Measurements from ENCODE around the gene AMER3.
A peak's percentile ranks its signal among the peaks of the same experiment; 100 is the strongest.

AMER3 gene

DNA sequence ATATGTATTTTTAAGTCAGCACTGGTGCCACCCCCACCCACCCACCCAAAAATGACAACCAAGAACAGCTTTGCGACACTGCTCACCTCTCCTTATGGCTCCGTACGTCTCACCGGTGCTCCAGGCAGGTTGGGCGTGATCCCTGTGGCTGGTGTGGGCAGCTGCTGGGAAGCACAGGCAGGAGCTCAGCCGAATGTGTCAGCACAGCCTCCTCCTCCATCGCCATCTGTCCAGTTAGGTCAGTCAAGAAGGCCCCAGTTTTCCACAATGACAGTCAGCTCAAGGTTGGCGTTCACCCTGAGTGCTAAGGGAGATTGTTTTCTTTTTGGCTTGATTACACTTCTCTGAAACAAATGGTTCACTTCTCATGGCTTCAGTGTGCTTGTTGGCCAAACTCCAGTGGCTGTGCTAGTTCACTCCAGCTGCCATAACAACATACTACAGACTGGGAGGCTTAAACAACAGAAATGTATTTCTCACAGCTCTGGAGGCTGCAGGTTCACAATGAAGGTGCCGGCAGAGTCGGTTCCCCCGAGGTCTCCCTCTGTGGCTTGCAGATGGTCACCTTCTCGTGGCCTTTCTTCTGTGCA lies 30.2 kb downstream of the AMER3 start:
- DNase-seq = no peak

DNA sequence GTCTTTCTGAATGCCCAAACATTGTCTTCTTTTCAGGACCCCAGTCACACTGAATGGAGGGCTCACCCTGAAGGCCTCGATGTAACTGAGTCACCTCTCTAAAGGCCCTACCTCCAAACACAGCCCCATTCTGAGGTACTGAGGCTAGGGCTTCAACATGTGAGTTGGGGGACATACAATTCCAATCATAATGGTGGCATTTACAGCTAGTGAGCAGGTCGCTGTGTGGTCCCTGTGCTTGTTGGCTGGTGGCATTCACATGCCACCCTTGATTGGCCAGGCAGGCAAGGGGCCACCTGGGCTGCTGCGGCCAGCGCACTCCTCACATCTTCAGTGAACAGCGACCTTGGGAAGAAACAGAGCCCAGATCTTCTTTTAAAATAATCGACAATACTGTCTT lies 30.7 kb downstream of the AMER3 start:
- no peak for DNase-seq

DNA sequence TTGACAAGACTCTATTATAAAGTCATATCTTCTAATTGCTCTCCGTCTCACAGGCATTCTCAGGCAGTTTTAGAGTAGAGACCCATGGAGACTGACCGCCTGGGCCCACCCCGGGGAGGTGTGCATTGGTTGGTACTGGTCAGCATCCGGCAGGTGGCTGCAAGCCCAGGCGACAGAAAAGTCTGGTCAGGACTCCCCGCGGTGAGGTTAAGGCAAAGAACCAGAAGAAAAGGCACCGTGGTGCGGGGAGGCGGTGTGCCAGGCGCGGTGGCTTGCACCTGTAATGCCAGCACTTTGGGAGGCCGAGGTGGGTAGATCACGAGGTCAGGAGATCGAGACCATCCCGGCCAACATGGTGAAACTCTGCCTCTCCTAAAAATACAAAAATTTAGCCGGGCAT lies 32.5 kb downstream of the AMER3 start:
- no peak for DNase-seq

DNA sequence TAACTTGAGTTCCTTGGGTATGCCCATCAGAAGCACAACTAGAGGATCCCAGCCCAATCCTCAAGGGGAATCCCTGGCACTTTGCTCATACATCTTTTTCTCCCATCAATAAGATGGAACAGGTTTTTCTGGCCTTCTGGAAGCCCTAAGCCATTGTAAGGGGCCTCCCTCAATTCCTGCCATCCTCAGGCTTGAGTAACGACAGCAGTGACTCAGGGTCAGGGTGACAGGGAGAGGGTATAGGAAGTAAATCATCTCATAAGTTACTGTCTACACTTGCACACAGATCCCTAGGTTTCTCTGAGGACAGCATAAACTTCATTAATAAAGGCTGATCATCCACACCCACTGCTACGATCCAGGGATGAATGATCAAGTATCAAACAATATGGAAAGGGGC lies 35.0 kb downstream of the AMER3 start:
- DNase-seq = no peak

DNA sequence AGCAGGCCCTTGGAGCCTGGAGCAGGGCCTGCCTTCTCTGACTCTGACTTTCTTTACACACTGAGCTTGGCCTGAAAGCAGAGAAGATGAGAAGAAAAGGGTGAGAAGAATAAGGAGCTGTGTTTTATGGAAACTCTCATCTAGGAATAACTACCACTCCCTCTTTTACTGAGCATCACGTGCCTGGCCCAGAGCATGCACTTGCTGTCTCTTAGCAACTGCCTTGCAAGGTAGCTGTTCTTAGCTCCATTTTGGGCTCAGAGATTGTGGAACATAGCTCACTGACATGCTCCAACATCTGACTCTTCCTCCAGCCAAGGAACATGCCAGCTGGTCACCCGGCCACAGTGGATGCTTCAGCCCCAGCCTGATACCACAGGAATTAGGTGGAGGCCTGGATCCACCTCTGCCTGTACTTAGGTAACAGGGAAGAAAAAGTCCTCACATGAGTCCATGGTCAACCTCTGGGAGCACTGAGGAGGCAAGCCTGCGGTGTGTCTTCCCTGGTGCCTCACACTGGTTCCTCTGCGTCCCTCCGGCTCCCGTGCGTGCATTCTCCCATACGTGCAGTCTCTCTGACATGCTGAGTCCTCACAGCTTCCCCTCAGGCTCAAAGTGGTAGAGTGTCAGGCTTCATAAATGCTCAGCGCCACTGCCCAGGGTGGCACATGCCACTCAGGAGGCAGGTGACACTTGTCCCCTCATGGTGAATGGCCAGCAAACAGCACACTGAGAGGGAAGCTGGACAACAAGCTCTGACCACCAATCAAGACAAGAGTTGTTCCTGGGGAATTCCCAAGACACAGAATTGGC lies 35.7 kb downstream of the AMER3 start:
- DNase-seq = no peak

DNA sequence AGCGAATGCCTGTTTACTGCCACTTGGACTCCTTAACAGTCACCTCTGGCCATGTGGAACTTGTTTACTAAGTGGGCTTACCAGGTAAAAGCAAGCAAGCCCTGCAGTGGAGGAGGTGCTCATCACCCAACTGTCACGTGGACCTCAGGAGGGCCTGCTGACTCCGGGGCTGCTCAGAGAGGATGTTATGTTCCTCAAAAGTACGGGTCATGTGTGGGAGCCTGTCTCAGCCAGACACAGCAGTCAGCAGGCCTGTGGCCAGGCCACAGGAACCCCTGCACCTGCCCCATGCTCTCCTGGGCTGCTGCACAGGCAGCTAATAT lies 36.2 kb downstream of the AMER3 start:
- DNase-seq = no peak

DNA sequence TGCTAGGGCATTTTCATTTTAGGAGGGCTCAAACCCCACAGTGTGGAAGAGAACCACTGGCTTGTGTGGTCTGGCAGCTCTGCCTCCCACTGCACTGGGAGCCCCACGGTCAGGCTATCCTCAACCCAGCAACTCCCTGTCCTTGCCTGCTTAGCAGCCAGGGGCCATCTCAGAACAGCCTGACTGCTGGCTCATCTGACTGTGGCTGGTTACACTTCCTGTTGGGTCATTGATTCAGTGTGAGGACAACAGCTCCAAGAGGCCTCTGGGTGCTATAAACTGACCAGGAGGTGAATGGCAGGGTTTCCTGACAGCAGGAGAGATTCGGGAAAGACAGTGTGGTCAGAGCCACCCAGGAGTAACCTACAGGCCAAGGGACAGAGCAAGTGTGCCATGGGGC lies 40.1 kb downstream of the AMER3 start:
- DNase-seq = no peak

DNA sequence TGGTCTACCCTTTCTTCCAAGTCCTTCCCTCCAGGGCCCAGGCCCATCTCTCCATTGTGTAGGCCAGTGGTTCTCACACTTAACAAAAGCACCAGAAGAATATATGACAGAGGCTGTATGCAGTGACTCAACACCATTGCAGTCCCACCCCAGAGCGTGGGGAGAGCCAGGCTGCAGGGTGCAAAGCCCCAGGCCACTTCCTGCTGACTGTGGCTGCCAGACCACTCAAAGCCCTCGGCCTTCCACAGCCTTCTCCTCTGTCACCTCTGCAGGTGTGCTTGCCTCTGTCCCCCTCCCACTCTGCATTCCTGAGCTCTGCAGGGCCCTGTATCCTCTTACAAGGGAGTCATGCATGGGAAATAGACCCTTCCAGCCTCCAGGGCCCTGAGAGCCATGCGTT lies 41.0 kb downstream of the AMER3 start:
- DNase-seq = no peak

DNA sequence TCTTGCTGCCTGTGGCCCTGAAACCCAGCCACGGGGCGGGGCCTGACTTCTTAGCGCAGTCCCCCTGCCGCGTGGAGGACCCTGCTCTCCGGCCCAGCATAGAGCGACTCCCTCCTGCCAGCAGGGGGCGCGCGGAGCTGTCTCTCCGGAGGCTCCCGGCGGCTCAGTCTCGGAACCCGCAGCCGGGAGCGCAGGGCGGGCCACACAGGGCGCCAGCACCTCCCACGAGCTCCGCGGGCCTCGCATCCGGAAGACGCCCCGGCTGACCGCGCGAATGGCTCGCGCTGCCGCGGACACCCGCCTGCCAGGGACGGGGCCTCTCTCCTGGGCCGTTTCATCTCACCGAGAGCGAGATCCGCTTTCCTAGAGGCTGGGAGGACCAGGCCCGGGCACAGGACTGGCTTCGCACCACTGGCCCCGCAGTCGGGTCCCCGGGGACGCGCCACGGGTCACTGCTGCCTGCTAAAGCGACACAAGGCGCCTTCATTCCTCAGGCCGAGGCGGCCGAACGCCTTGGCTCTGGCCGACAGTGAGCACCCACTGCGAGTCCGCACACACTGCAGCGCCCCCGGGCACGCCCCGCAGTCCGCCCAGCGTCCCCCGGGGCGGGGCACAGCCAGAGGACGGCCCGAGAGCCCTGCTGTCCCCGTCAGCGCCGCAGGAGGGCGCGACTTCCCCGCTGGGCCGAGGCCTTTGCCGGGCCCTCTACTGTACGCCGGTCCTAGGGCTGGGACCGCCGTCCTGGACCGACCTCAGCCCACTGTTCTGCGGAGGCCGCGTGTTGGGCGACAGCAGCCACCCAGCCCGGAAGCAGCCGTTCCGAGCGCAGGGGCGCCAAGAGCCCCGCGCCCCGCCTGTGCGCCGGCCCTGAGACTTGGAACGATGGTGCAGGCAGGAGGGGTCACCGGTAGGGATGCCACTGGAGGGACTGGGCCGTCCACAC lies 42.4 kb downstream of the AMER3 start:
- peak; percentile 35 for DNase-seq

DNA sequence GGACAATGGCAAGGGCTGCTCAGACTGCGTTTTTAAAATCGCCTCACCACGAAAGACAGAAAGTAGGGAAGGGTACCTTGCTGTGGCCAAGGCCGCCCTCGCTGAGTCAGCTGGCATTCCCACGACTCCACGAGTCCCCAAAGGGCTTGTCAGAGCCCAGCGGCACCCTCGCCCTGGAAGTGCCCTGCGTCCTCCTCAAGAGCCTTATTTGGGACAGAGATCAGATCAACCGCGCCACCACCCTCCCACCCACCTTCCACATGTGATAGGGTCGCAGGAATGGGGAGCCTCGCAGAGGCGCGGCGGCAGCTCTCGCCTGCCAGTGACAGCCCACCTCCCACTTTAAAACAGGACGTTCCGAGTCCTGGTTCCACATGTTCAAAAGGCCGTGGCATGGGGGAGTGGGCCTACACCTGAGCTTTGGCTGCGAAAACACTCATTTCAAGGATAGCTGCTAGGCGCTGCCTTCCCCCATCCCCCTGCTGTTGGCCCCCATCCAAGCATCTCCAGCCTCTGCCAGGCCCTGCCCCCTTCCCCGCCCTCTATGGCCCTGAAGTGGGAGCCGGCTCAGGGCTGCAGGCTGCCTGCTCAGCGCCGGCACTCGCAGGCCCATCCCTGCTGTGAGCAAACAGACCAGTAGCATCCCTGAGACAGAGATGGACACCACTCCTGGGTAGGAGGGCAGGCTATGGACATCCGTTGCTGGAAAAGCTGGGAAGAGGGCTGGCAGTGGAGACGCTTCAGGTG lies 43.3 kb downstream of the AMER3 start:
- DNase-seq = no peak

DNA sequence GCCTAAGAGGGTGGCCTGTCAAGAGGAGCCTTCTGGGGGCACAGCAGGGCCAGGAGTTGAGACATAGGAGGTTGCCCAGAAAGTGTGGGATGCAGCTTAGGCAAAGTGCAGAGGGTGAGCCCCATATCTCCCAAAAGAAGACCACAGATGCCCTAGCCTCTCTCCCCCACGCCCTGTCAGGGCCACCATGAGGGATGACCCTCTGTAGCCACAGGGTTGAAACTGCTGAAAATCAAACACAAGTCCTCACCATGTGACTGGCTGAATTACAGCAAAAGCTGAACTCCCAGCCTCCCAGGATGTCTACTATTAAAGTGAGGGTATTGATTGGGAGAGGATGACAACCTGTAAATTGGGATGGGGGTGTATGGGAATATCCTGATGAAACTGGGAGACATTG lies 44.0 kb downstream of the AMER3 start:
- no peak for DNase-seq

DNA sequence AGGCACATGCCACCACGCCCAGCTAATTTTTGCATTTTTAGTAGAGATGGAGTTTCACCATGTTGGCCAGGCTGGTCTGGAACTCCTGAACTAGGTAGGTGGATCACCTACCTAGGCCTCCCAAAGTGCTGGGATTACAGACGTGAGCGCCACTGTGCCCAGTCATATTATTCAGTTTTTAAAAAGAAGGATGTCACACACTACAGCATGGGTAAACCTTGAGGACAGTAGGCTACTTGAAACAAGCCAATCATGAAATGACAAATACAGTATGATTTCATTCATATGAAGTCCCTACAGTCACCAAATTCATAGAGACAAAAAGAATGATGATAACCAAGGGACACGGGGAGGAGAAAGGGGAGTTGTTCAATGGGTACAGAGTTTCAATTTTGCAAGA lies 50.3 kb downstream of the AMER3 start:
- no peak for DNase-seq

DNA sequence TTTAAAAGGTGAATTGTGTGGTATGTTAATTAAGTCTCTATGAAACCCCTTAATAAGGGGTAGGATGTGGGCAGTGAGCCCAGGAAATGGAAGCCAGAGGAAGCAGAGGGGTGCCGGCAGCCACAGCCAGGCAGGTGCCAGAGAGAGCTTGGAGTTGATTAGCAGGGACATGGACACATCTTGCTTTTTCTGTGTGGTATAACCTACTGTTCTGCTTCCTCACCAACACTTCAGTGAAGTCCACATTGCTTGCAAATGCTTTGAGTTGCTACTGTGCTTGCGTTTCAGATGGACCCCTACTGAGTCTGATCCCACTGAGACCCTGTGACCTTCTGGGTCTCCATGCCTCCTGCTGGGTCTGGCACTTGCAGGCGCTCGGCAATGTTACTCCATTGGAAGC lies 51.0 kb downstream of the AMER3 start:
- no peak for DNase-seq

DNA sequence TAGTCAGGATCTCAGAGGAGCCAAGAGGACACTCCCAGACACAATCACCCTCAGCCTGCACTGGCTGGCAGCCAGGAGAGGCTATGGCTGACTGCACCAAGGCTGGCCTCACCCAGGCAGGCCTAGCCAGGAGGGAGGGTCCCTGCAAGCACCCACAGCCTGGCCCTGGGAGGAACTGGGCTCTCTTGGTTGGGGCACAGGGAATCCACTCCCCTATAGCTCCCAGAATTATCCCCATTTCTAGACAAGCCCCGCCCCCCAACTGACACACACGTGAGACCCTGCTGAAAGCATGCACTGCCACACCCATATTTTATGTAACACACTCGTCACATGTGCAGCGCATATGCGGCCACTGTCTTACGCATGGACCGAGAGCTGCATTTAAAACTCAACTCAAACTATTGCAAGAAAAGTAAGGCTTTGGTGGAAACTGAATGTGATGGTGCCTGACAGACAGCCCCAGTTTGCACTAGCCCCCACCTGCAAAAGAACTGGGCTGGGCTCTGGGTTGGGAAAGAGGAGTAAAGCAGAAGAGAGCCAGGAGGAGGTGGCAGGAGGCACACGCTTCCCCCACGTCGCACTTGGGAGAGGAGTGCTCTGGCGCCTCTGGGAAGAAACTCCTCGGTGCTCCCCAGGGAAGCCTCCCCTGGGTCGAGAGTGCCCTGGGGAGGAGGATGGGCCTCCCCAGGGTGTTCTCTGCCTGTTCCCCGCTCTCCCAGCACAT lies 52.5 kb downstream of the AMER3 start:
- no peak for DNase-seq

DNA sequence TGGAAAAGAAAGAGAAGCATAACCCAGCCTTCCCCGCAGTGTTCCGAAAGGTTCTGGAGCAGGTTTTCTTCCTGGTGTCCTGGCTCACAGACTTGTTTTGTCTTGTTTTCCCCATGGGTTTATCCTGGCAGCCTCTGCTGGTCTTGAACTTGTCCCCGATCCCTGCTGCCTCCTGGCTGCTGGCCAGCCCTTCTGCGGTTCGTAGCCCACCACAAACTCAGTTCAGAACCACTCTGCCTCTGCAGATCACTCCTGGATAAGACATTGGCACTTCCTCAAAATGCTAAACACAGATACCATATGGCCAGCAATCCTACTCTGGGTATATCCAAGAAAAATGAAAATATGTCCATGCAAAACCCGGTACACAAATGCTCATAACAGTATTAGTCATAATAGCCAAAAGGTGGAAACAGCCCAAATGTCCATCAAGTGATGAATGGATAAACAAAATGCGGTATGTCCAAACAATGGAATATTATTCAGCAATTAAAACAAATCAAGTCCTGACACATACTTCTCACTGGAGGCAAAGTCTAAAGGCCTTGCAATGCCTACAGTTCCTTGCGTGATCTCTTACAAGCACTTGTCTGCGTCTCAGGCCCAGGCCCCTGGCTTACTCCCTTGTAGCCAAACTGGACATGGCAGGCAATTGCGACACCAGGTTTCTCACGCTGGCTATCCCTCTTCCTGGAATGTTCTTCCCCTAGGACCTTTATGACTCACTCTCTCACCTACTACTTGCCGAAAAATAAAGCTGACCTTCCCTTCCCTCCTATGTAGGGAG lies 53.3 kb downstream of the AMER3 start:
- DNase-seq = peak; percentile 14

DNA sequence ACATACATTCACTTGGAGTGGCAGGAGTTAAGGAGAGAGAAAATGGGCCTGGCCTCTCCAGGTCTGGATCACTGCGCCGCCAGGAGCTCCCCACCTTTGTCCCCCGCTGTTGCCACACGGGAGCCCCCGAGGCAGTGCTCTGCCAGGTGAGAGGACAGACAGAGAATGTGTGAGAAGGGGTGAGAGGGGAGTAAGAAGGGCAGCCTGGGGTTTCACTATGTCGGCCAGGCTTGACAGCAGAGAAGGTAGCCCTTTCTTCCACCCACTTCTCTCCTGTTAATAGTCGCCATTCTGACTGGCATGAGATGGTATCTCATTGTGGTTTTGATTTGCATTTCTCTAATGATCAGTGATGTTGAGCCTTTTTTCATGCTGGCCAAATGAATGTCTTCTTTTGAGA lies 55.1 kb downstream of the AMER3 start:
- no peak for DNase-seq

DNA sequence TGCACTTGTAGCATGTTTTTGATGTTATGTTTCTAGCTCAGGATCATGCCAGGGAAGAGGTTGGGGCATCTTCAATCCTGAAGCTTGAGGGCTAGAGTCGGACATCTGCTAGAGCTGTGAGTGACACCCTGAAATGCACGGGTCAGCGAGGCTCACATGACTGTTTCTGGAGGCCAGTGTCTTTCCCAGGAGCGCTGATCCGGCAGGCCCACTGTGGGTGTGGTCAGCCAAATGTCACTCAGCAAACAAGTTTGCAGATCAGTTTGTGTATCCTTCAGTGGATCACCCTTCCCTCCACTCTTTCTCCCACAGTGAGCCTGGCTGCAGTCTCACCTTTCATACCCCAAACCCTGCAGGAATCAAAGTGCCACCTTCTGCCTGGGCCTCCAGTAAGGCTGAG lies 58.4 kb downstream of the AMER3 start:
- no peak for DNase-seq

DNA sequence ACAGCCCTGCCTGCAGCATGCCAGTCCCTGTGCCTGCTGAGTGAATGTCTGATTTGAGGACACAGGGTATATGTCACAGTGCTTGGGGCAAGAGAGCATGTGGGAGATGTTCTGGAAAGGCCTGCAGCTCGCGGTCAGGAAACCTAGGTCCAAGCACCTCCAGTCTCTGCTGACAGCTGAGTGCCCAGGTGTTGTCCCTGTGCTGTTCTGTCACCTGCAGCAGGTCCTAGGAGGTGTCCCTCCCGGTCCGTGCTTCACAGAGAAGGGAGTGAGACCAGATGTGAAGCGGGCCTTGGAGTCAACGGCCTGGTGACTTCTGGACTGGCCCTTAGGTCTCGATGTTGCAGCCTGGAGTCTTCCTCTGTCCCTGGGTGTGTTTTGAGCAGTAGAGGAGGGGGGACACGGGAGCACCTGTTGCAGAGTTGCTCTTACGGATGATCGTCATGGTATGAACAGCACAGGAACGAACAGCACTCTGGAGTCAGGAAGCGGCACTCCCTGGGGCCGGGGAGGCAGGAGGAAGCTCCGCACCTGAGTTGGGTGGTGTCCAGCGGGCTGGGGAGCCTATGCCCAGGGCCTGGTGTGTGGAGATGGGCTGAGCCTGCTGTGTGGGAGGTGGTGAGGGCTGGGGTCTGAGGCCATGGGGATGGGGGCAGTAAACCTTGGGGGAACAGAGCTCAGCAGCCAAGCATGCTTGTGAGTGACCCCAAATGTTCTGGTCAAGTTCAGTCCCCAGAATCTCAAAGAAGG lies 59.8 kb downstream of the AMER3 start:
- no peak for DNase-seq
